HepG2 (cell line): ENCODE results near the gene LMAN2. TPM values are rescaled to one million over a fixed set of nuclear protein-coding genes. Genes with fewer than 3 reads are reported as not detected.

ENCODE experiments used
- ATAC-seq: fragments of 200-7000 bp; cut with Tn5 transposase; 3 replicates; pipeline ENCODE4 v1.9.1; 2020; ENCODE audit warnings: mild to moderate bottlenecking, moderate library complexity
- BruUV-seq: library from RNA; stranded (reverse); fragments of 400-500 nt; replicated peaks from 2 replicates; lab custom pipeline; 2021; lab: Mats Ljungman, UMichigan
- CTCF ChIA-PET: fragments of 300-600 bp; formaldehyde crosslinking; extraction: SDS; loops from one replicate; lab custom pipeline; 2021; ENCODE audit warnings: low total read pairs, inconsistent platforms, low intra/inter-chr PET ratio; lab: Yijun Ruan, JAX
- POLR2A ChIA-PET: fragments of 350-600 bp; sonication (Branson Sonifier 250); formaldehyde crosslinking; loops from one replicate; lab custom pipeline; 2020; ENCODE audit warnings: antibody characterized with exemption, inconsistent platforms; lab: Yijun Ruan, JAX
- DNase-seq: peaks from one replicate; pipeline ENCODE4 v3.0.0-alpha.2; 2015; ENCODE audit warnings: low spot score
- FAIRE-seq: peaks from 3 replicates; lab custom pipeline; 2011; peaks lifted over from hg19 to GRCh38; lab: Jason Lieb, UNC
- H2AFZ ChIP-seq: one replicate; pipeline ENCODE4 v1.6.1; 2011; ENCODE audit warnings: low read length, inconsistent platforms
- H3K27ac ChIP-seq: fragments of 300-600 bp; 3 replicates; pipeline ENCODE4 v1.8.0; 2011; ENCODE audit warnings: mixed run types, mild to moderate bottlenecking, mixed read lengths, low read length, inconsistent platforms; ENCODE audit not compliant: insufficient read depth; ENCODE audit errors: extremely low read length
- H3K27me3 ChIP-seq, 2 experiments: fragments of 200-600 bp in 1 of 2; 2 replicates in 1 of 2; 3 replicates in 1 of 2; pipeline versions ENCODE4 v1.6.0 to v1.8.0; 2011; ENCODE audit warnings: low read length in 2 of 2, mild to moderate bottlenecking in 2 of 2, moderate library complexity in 2 of 2, inconsistent platforms in 1 of 2; ENCODE audit not compliant: insufficient read depth in 2 of 2, control insufficient read depth in 1 of 2
- H3K36me3 ChIP-seq, 2 experiments: fragments of 200-600 bp in 1 of 2; replicated peaks in 1 of 2; 2 replicates in 1 of 2; 3 replicates in 1 of 2; pipeline versions ENCODE4 v1.5.1 to v1.8.0; 2011; ENCODE audit warnings: low read length in 2 of 2, inconsistent platforms in 1 of 2; ENCODE audit not compliant: insufficient read depth in 2 of 2, control insufficient read depth in 1 of 2
- H3K4me1 ChIP-seq: 2 replicates; pipeline ENCODE4 v1.5.1; 2012; ENCODE audit warnings: low read length, inconsistent platforms; ENCODE audit not compliant: insufficient read depth
- H3K4me2 ChIP-seq: 2 replicates; pipeline ENCODE4 v1.6.0; 2011; ENCODE audit warnings: low read depth, low read length, inconsistent platforms
- H3K4me3 ChIP-seq, 3 experiments: fragments of 200-600 bp in 1 of 3; sonication (generic), shearing (Covaris generic) in 1 of 3; replicated peaks in 1 of 3; 2 replicates each; pipeline ENCODE4 v1.5.1; 2011 to 2016; ENCODE audit warnings: low read length in 3 of 3, inconsistent platforms in 2 of 3, low read depth in 2 of 3, mild to moderate bottlenecking in 2 of 3, control low read depth in 1 of 3, mixed read lengths in 1 of 3; ENCODE audit not compliant: insufficient read depth in 1 of 3
- H3K79me2 ChIP-seq: one replicate; pipeline ENCODE4 v1.6.1; 2011; ENCODE audit warnings: low read length, inconsistent platforms; ENCODE audit not compliant: insufficient read depth
- H3K9ac ChIP-seq: 2 replicates; pipeline ENCODE4 v1.6.0; 2011; ENCODE audit warnings: mild to moderate bottlenecking, low read depth, low read length, inconsistent platforms; ENCODE audit not compliant: insufficient read depth
- H3K9me3 ChIP-seq: 2 replicates; pipeline ENCODE4 v1.5.1; 2012; ENCODE audit warnings: mild to moderate bottlenecking, low read length
- H4K20me1 ChIP-seq: 2 replicates; pipeline ENCODE4 v1.6.0; 2011; ENCODE audit warnings: inconsistent platforms, mild to moderate bottlenecking, low read length, moderate library complexity; ENCODE audit not compliant: insufficient read depth
- CEBPG ChIP-seq: IDR thresholded peaks from 2 replicates; pipeline ENCODE4 v1.6.1; 2016
- EHMT2 ChIP-seq: fragments of 200-600 bp; sonication (generic); IDR thresholded peaks from 2 replicates; pipeline ENCODE4 v1.7.0; 2017; ENCODE audit warnings: antibody characterized with exemption, low read depth, low read length, borderline replicate concordance
- FOXA3 ChIP-seq: IDR thresholded peaks from 2 replicates; pipeline ENCODE4 v1.6.1; 2016; ENCODE audit warnings: missing genetic modification reagents, missing compliant biosample characterization
- HNF4G ChIP-seq, 2 experiments: sonication (generic) in 1 of 2; formaldehyde crosslinking in 1 of 2; IDR thresholded peaks; 2 replicates each; pipeline versions ENCODE4 v1.4.0 to v1.6.1; 2011 to 2020; ENCODE audit warnings: borderline replicate concordance in 2 of 2, low read depth in 2 of 2, mild to moderate bottlenecking in 2 of 2, low read length in 1 of 2, missing genetic modification reagents in 1 of 2, moderate library complexity in 1 of 2
- MBD4 ChIP-seq: IDR thresholded peaks from 2 replicates; pipeline ENCODE4 v1.6.1; 2012; ENCODE audit warnings: low read length, inconsistent platforms, borderline replicate concordance
- RXRB ChIP-seq: IDR thresholded peaks from 2 replicates; pipeline ENCODE4 v1.6.1; 2016; ENCODE audit warnings: borderline replicate concordance, missing genetic modification reagents, missing compliant biosample characterization
- SAP130 ChIP-seq: IDR thresholded peaks from 2 replicates; pipeline ENCODE4 v1.6.1; 2016; ENCODE audit warnings: low read depth
- SETDB1 ChIP-seq: sonication (generic); formaldehyde crosslinking; IDR thresholded peaks from 2 replicates; pipeline ENCODE4 v1.5.1; 2020; ENCODE audit warnings: missing genetic modification reagents, mild to moderate bottlenecking, borderline replicate concordance
- SRF ChIP-seq: IDR thresholded peaks from 2 replicates; pipeline ENCODE4 v1.6.1; 2011; ENCODE audit warnings: mild to moderate bottlenecking, low read depth, low read length, moderate library complexity
- TOPORS ChIP-seq: sonication (generic); formaldehyde crosslinking; IDR thresholded peaks from 2 replicates; pipeline ENCODE4 v1.8.0; 2023; ENCODE audit warnings: mild to moderate bottlenecking, missing genetic modification reagents
- ZBTB20 ChIP-seq: sonication (generic); formaldehyde crosslinking; IDR thresholded peaks from 2 replicates; pipeline ENCODE4 v1.8.1; 2023; ENCODE audit warnings: missing genetic modification reagents, low read depth, mild to moderate bottlenecking, borderline replicate concordance
- ZFP36L2 ChIP-seq: sonication (generic); formaldehyde crosslinking; IDR thresholded peaks from 2 replicates; pipeline ENCODE4 v1.4.0; 2020; ENCODE audit warnings: missing genetic modification reagents
- ZNF335 ChIP-seq: sonication (generic); formaldehyde crosslinking; IDR thresholded peaks from 2 replicates; pipeline ENCODE4 v1.4.0; 2020; ENCODE audit warnings: missing genetic modification reagents
- ZNF354B ChIP-seq: sonication (generic); formaldehyde crosslinking; IDR thresholded peaks from 2 replicates; pipeline ENCODE4 v1.8.0; 2022; ENCODE audit warnings: mild to moderate bottlenecking, missing genetic modification reagents
- ZNF761 ChIP-seq: sonication (generic); formaldehyde crosslinking; conservative IDR thresholded peaks from 2 replicates; pipeline ENCODE4 v1.4.0; 2020; ENCODE audit warnings: mild to moderate bottlenecking, missing genetic modification reagents
- ZNF878 ChIP-seq: sonication (generic); formaldehyde crosslinking; IDR thresholded peaks from 2 replicates; pipeline ENCODE4 v1.8.1; 2023; ENCODE audit warnings: mild to moderate bottlenecking, missing genetic modification reagents, moderate library complexity
- WGBS: methylation state at CpG from one replicate; pipeline ENCODE4 v1.1.6; 2017; ENCODE audit warnings: low lambda C conversion rate; 5-methylcytosine and 5-hydroxymethylcytosine counted together
- in situ Hi-C: cut with HindIII; loops from 2 replicates; pipeline ENCODE4 v1.10.0; 2017; ENCODE audit warnings: low pct_unique_long_range_greater_than_20kb; ENCODE audit not compliant: extremely low pct_ligation_motif_present
- intact Hi-C: fragments of 100-400 bp; cut with micrococcal nuclease; formaldehyde crosslinking; loops from one replicate; pipeline ENCODE4 v1.10.0; 2022; ENCODE audit not compliant: unreplicated experiment
- polyA plus RNA-seq, 8 experiments: library from polyadenylated mRNA; depleted of rRNA in 3 of 8; stranded (reverse) in 7 of 8; unstranded in 1 of 8; fragments of >200 nt; fragmentation: Illumina TruSeq in 4 of 8; extraction: Trizol in 4 of 8; gene quantifications; 2 replicates each; pipeline versions ENCODE4 v1.2.1 to v1.2.3, GENCODE V29; 2011 to 2016; ENCODE audit warnings: low read depth in 4 of 8, missing spikeins in 1 of 8, mixed read lengths in 1 of 8; ENCODE audit not compliant: insufficient read depth in 1 of 8
- total RNA-seq, 5 experiments: library from RNA; depleted of rRNA; stranded (reverse); fragments of >200 nt; fragmentation: Illumina TruSeq; extraction: Trizol; gene quantifications; 2 replicates each; pipeline ENCODE4 v1.2.3, GENCODE V29; 2016; ENCODE audit warnings: low read depth in 1 of 5
- TF ChIP-seq, protein P1 (sequence below): IDR thresholded peaks from 2 replicates; pipeline ENCODE4 v1.6.1; 2016; ENCODE audit warnings: low read depth, borderline replicate concordance
- TF ChIP-seq, protein P2 (sequence below): IDR thresholded peaks from 2 replicates; pipeline ENCODE4 v1.6.1; 2016; ENCODE audit warnings: mild to moderate bottlenecking, missing biosample characterization, missing genetic modification reagents
- TF ChIP-seq, protein P3 (sequence below): sonication (generic); formaldehyde crosslinking; IDR thresholded peaks from 2 replicates; pipeline ENCODE4 v1.4.0; 2020; ENCODE audit warnings: mild to moderate bottlenecking, missing genetic modification reagents
- TF ChIP-seq, protein P4 (sequence below): IDR thresholded peaks from 2 replicates; pipeline ENCODE4 v1.6.1; 2016; ENCODE audit warnings: missing biosample characterization, missing genetic modification reagents, low read depth

The LMAN2 gene
- total and polyA plus RNA-seq, 2 of the 13 experiments (the other 11 are each of a cell fraction or from before 2014, with no cell fraction given) = 191 to 197 TPM

DNA sequence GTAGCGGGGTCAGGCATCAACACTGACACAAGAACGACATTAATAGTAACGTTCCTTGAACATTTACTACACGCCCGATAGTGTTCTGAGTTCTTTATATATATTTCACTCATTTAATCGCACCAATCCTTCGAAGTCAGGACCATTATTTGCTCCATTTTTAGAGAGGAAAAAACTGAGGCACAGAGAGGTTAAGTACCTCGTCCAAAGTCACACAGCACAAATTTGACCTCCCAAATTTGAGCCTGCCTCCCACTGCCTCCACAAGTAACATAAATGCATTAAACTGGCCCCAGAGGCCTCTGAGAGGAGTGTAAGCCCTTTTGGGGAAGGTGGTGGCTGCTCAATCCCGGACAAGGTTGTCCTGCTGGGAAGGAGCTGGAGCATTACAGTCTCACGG, 12.1 kb upstream of the LMAN2 start (continued):
- TF ChIP-seq SRF (no peak), SETDB1 (CRISPR knock-in tag) (no peak), ZBTB20 (no peak), ZNF335 (no peak), FOXA3 (CRISPR knock-in tag) (no peak), ZNF354B (CRISPR knock-in tag) (no peak), ZNF878 (no peak), MBD4 (no peak), SAP130 (CRISPR knock-in tag) (no peak), TOPORS (CRISPR knock-in tag) (no peak), ZFP36L2 (CRISPR knock-in tag) (no peak)
- TF ChIP-seq, protein P1, sequence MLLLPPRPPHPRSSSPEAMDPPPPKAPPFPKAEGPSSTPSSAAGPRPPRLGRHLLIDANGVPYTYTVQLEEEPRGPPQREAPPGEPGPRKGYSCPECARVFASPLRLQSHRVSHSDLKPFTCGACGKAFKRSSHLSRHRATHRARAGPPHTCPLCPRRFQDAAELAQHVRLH (CRISPR knock-in tag) = no peak
- TF ChIP-seq, protein P2, sequence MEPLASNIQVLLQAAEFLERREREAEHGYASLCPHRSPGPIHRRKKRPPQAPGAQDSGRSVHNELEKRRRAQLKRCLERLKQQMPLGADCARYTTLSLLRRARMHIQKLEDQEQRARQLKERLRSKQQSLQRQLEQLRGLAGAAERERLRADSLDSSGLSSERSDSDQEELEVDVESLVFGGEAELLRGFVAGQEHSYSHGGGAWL (CRISPR knock-in tag) = no peak
- TF ChIP-seq, all 625 proteins: peak for 11

DNA sequence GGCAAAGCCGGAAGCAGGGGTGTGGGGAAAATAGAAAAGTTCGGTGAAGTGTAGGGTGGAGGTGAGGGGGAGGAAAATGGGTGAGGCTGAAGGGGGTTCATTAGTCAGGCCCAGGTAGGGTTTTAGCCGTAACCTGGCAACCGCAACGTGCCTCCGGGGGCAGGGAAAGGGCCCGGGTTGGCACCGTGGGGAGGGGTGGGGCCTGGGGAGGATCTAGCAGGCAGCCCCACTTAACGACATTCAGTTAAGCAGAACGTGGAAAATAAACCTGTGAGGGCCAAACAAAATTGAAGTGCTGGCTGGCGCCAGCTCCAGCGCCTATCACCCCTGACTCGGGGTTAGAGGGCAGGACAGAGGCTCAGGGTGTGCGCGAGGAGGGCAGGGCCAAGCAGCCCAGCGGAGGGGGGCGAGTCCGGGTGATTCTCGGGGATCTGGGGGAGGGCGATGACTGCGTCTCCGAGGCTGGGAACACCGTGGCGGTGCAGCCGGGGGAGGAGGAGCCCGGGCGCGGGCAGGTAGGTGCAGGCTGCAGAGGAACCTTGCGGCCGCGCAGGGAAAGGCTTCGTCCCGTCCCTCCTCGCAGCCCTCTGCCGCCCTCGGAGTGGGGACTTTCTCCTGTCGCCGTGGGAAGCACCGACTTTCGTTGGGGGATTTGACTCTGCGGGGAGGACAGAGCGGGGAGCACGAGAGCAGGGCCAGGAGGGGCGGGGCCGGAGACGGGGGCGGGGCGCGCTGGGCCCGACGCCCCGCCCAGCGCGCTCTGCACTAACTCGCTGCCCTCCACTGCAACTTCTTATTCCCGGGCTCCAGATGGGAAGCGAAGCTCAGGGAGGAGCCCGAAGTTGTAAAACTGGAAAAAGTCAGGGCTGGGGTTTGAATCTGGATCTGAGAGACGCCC, 11.4 kb upstream of the LMAN2 start:
- peak overlapping the region; percentile 56 for H3K9ac ChIP-seq
- H3K4me2 ChIP-seq = peak overlapping the region; percentile 87
- ChIA-PET POLR2A (interaction anchor here (2.0 to 3.0 kb wide), 4 partner anchors 7 to 16 kb away, joined by 10 to 19 read pairs (median 14); partner anchors contain the start of gene LMAN2), CTCF (no interaction called here)
- no peak overlapping the region for H3K27ac ChIP-seq
- no peaks in the 10 kb centered on the region for H3K79me2 ChIP-seq
- DNase-seq = no peak
- no peaks in the 10 kb centered on the region for H3K9me3 ChIP-seq
- H4K20me1 ChIP-seq = no peaks in the 10 kb centered on the region
- BruUV-seq = no TSS peak
- peaks cover 95% of the 10 kb centered on the region for H3K4me1 ChIP-seq
- FAIRE-seq = no peak
- peak overlapping the region; percentile 57 to 81 (median 60) for H3K4me3 ChIP-seq
- ATAC-seq = peak; percentile 24
- no peaks in the 10 kb centered on the region for H3K36me3 ChIP-seq
- intact Hi-C loops (no loop called here), in situ Hi-C loops (loop anchor here (5.0 to 25.0 kb wide), 2 partner anchors 51 to 826 kb away; partner anchors contain the start of genes CDHR2, MXD3 and RNF44)
- no peak overlapping the region for H2AFZ ChIP-seq
- peaks cover 0 to 23% of the 10 kb centered on the region in 2 experiments; a peak in 4 of 5 replicates for H3K27me3 ChIP-seq
- WGBS = 6% methylated on average over 27 of the region's 59 CpGs
- TF ChIP-seq, protein P3, sequence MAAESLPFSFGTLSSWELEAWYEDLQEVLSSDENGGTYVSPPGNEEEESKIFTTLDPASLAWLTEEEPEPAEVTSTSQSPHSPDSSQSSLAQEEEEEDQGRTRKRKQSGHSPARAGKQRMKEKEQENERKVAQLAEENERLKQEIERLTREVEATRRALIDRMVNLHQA = no peak
- TF ChIP-seq HNF4G (IDR thresholded peaks at IDR 0.05; ENCODE audit: borderline replicate concordance, low read depth, low read length) (no peak), HNF4G (CRISPR knock-in tag; IDR thresholded peaks at IDR 0.05; ENCODE audit: borderline replicate concordance, low read depth) (no peak), CEBPG (CRISPR knock-in tag) (no peak), ZNF761 (CRISPR knock-in tag) (no peak), RXRB (CRISPR knock-in tag) (no peak), EHMT2 (no peak)
- TF ChIP-seq, protein P4, sequence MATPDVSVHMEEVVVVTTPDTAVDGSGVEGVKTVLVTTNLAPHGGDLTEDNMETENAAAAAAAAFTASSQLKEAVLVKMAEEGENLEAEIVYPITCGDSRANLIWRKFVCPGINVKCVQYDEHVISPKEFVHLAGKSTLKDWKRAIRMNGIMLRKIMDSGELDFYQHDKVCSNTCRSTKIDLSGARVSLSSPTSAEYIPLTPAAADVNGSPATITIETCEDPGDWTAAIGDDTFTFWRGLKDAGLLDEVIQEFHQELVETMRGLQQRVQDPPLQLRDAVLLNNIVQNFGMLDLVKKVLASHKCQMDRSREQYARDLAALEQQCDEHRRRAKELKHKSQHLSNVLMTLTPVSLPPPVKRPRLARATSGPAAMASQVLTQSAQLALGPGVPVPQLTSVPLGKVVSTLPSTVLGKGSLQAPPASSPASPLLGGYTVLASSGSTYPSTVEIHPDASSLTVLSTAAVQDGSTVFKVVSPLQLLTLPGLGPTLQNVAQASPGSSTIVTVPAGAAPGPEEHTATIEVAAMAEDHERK (CRISPR knock-in tag) = no peak
